ENCODE results near the gene NKAPD1. TPM values are rescaled to one million over a fixed set of nuclear protein-coding genes. Genes with fewer than 3 reads are reported as not detected.
A peak's percentile ranks its signal among the peaks of the same experiment; 100 is the strongest.

The NKAPD1 gene
- total RNA-seq, 1 donor from 2014 or later: 27.7 TPM

- no peaks in the 10 kb centered on the region for H3K9me3 Mint-ChIP-seq (ENCODE audit: unreplicated experiment)
- Histone ChIP-seq H3K4me3 (ENCODE audit: insufficient read depth, low read depth, low read length) (no peak overlapping the region), H2AFZ (ENCODE audit: low read depth, low read length) (peak overlapping the region; percentile 4), H3K9ac (ENCODE audit: low read length) (no peak overlapping the region), H3K4me2 (ENCODE audit: low read length) (no peak overlapping the region), H3K36me3 (ENCODE audit: insufficient read depth, low read length) (no peaks in the 10 kb centered on the region), H3K4me1 (ENCODE audit: insufficient read depth, low read length) (peaks cover 12% of the 10 kb centered on the region), H3K9me3 (ENCODE audit: insufficient read depth, low read depth, low read length) (no peaks in the 10 kb centered on the region), H3K27ac (ENCODE audit: low read depth, low read length) (no peak overlapping the region), H3K27me3 (ENCODE audit: insufficient read depth, low read length) (no peaks in the 10 kb centered on the region), H3K79me2 (ENCODE audit: insufficient read depth, low read length) (no peaks in the 10 kb centered on the region), H4K20me1 (ENCODE audit: insufficient read depth, low read length) (no peaks in the 10 kb centered on the region)
- FAIRE-seq: no peak
- H3K27me3 Mint-ChIP-seq (ENCODE audit: low read depth, unreplicated experiment): no peaks in the 10 kb centered on the region
- peaks cover 9% of the 10 kb centered on the region for H3K4me1 Mint-ChIP-seq (ENCODE audit: low read depth, unreplicated experiment)
- peaks cover under 1% of the 10 kb centered on the region for H3K36me3 Mint-ChIP-seq (ENCODE audit: low read depth, unreplicated experiment)
- TF ChIP-seq CTCF (IDR thresholded peaks at IDR 0.05; ENCODE audit: insufficient read depth, low read depth, low read length): no peak
- no peak for TF ChIP-seq EZH2 (IDR thresholded peaks at IDR 0.05; ENCODE audit: insufficient read depth, low read length)
- H3K4me3 Mint-ChIP-seq (ENCODE audit: unreplicated experiment): no peak overlapping the region
- no peak for DNase-seq (ENCODE audit: low read depth)
- no peak overlapping the region for H3K27ac Mint-ChIP-seq (ENCODE audit: unreplicated experiment)
Observed at GRCh38 chr11:112121981-112122615, 48.0 kb downstream of the NKAPD1 start.

- Histone ChIP-seq H3K27me3 (ENCODE audit: insufficient read depth, low read length) (no peaks in the 10 kb centered on the region), H3K4me3 (ENCODE audit: insufficient read depth, low read depth, low read length) (no peak overlapping the region), H3K4me2 (ENCODE audit: low read length) (no peak overlapping the region), H3K79me2 (ENCODE audit: insufficient read depth, low read length) (no peaks in the 10 kb centered on the region), H3K27ac (ENCODE audit: low read depth, low read length) (no peak overlapping the region), H4K20me1 (ENCODE audit: insufficient read depth, low read length) (no peaks in the 10 kb centered on the region), H3K36me3 (ENCODE audit: insufficient read depth, low read length) (no peaks in the 10 kb centered on the region), H2AFZ (ENCODE audit: low read depth, low read length) (no peak overlapping the region), H3K9me3 (ENCODE audit: insufficient read depth, low read depth, low read length) (no peaks in the 10 kb centered on the region), H3K4me1 (ENCODE audit: insufficient read depth, low read length) (peaks cover 12% of the 10 kb centered on the region), H3K9ac (ENCODE audit: low read length) (no peak overlapping the region)
- no peak for DNase-seq (ENCODE audit: low read depth)
- TF ChIP-seq CTCF (IDR thresholded peaks at IDR 0.05; ENCODE audit: insufficient read depth, low read depth, low read length) (no peak), EZH2 (IDR thresholded peaks at IDR 0.05; ENCODE audit: insufficient read depth, low read length) (no peak)
- Mint-ChIP-seq H3K27me3 (ENCODE audit: low read depth, unreplicated experiment) (no peaks in the 10 kb centered on the region), H3K4me3 (ENCODE audit: unreplicated experiment) (no peak overlapping the region), H3K36me3 (ENCODE audit: low read depth, unreplicated experiment) (no peaks in the 10 kb centered on the region), H3K27ac (ENCODE audit: unreplicated experiment) (no peak overlapping the region), H3K9me3 (ENCODE audit: unreplicated experiment) (no peaks in the 10 kb centered on the region), H3K4me1 (ENCODE audit: low read depth, unreplicated experiment) (peaks cover 9% of the 10 kb centered on the region)
- FAIRE-seq: no peak
Observed at GRCh38 chr11:112123129-112123528, 49.0 kb downstream of the NKAPD1 start.

GRCh38 chr11:112127056-112127455, 53.0 kb downstream of the NKAPD1 start:
- H3K27me3 ChIP-seq (ENCODE audit: insufficient read depth, low read length): no peaks in the 10 kb centered on the region
- no peak overlapping the region for H3K4me3 ChIP-seq (ENCODE audit: insufficient read depth, low read depth, low read length)
- no peak overlapping the region for H3K27ac ChIP-seq (ENCODE audit: low read depth, low read length)
- H3K27me3 Mint-ChIP-seq (ENCODE audit: low read depth, unreplicated experiment): no peaks in the 10 kb centered on the region
- no peak overlapping the region for H3K4me3 Mint-ChIP-seq (ENCODE audit: unreplicated experiment)
- peaks cover 14% of the 10 kb centered on the region for H3K4me1 Mint-ChIP-seq (ENCODE audit: low read depth, unreplicated experiment)
- no peaks in the 10 kb centered on the region for H3K9me3 Mint-ChIP-seq (ENCODE audit: unreplicated experiment)
- no peak for FAIRE-seq
- H3K36me3 Mint-ChIP-seq (ENCODE audit: low read depth, unreplicated experiment): no peaks in the 10 kb centered on the region
- DNase-seq (ENCODE audit: low read depth): no peak
- H3K79me2 ChIP-seq (ENCODE audit: insufficient read depth, low read length): no peaks in the 10 kb centered on the region
- H3K4me2 ChIP-seq (ENCODE audit: low read length): no peak overlapping the region
- no peaks in the 10 kb centered on the region for H4K20me1 ChIP-seq (ENCODE audit: insufficient read depth, low read length)
- H2AFZ ChIP-seq (ENCODE audit: low read depth, low read length): no peak overlapping the region
- TF ChIP-seq EZH2 (IDR thresholded peaks at IDR 0.05; ENCODE audit: insufficient read depth, low read length) (no peak), CTCF (IDR thresholded peaks at IDR 0.05; ENCODE audit: insufficient read depth, low read depth, low read length) (no peak)
- H3K36me3 ChIP-seq (ENCODE audit: insufficient read depth, low read length): no peaks in the 10 kb centered on the region
- H3K9ac ChIP-seq (ENCODE audit: low read length): no peak overlapping the region
- H3K9me3 ChIP-seq (ENCODE audit: insufficient read depth, low read depth, low read length): no peaks in the 10 kb centered on the region
- H3K4me1 ChIP-seq (ENCODE audit: insufficient read depth, low read length): peaks cover 6% of the 10 kb centered on the region
- no peak overlapping the region for H3K27ac Mint-ChIP-seq (ENCODE audit: unreplicated experiment)
